ENCODE results near the gene SOCS1. TPM values are rescaled to one million over a fixed set of nuclear protein-coding genes. Genes with fewer than 3 reads are reported as not detected.

SOCS1 gene
- total and polyA plus RNA-seq, 9 of the 15 experiments (the other 6 are each of a cell fraction or from before 2014, with no cell fraction given) = 0.04 to 7.5 (median 2.3) TPM

- CTCF ChIA-PET (ENCODE audit: low intra/inter-chr PET ratio) = interaction anchor here (0.5 kb wide), 1 partner anchor 294 kb away, joined by 3 read pairs; no protein-coding TSS in a partner anchor
These were observed 3.5 kb downstream of the SOCS1 start for GRCh38 chr16:11252482-11252931.

More at GRCh38 chr16:11252482-11252931, 3.5 kb downstream of the SOCS1 start:
- WGBS (ENCODE audit: insufficient coverage, low coverage, missing lambda C conversion rate) = 72% methylated on average over 8 of the region's 8 CpGs
- H3K27me3 ChIP-seq (ENCODE audit: control insufficient read depth in 2 of 2, insufficient read depth in 2 of 2, low read length in 2 of 2) = no peaks in the 10 kb centered on the region
- peaks cover 37 to 52% of the 10 kb centered on the region in 2 experiments; a peak in 4 of 5 replicates for H3K4me1 ChIP-seq (replicated peaks in 1 of 2; ENCODE audit: control insufficient read depth in 2 of 2, insufficient read depth in 2 of 2, low read length in 2 of 2)
- BruUV-seq (replicated peaks) = no TSS peak
- intact Hi-C loops (cut with micrococcal nuclease) (loop anchor here (10.0 kb wide), 2 partner anchors 48 to 118 kb away; no protein-coding TSS in a partner anchor), in situ Hi-C loops (cut with MboI) (no loop called here)
- no peak for ATAC-seq
- TF ChIP-seq SMARCC2 (IDR thresholded peaks at IDR 0.05; ENCODE audit: low read depth) (no peak), CEBPZ (IDR thresholded peaks at IDR 0.05; ENCODE audit: borderline replicate concordance, low read depth, low read length) (no peak), BCOR (IDR thresholded peaks at IDR 0.05) (peak; percentile 18; the same call in 1 of the 2 replicates), POLR3G (IDR thresholded peaks at IDR 0.05; ENCODE audit: extremely low read depth, insufficient read length, insufficient replicate concordance) (no peak), RBM25 (IDR thresholded peaks at IDR 0.05; ENCODE audit: low read depth, low read length, severe bottlenecking) (peak; percentile 62), ZNF311 (CRISPR knock-in tag; IDR thresholded peaks at IDR 0.05) (0 out of 2 replicates have a peak, but pooled peaks have one; percentile 23)
- no peaks in the 10 kb centered on the region for H3K9me3 ChIP-seq (replicated peaks; ENCODE audit: control insufficient read depth, insufficient read depth, low read depth, low read length)
- DNase-seq (ENCODE audit: extremely low read depth in 1 of 4, low spot score in 3 of 4) = no peak
- POLR2A ChIA-PET = interaction anchor here (0.6 to 2.1 kb wide), 19 partner anchors 10 to 545 kb away, joined by 3 to 9 read pairs (median 4); no protein-coding TSS in a partner anchor
- no peak for FAIRE-seq
- no peaks in the 10 kb centered on the region for H3K9me1 ChIP-seq (ENCODE audit: control insufficient read depth, insufficient read depth, low read length)
- H4K20me1 ChIP-seq (replicated peaks; ENCODE audit: control insufficient read depth, insufficient read depth, low read length) = peaks cover 2% of the 10 kb centered on the region; the same call in 1 of the 2 replicates
- no peak overlapping the region for H2AFZ ChIP-seq (ENCODE audit: low read depth, low read length)
- H3K27ac ChIP-seq (ENCODE audit: extremely low read depth, low read depth, low read length) = no peak overlapping the region
- H3K9ac ChIP-seq (ENCODE audit: insufficient read depth in 1 of 2, low read depth in 2 of 2, low read length in 2 of 2) = no peak overlapping the region; a peak in 1 of 4 replicates
- H3K4me3 ChIP-seq = no peak overlapping the region
- H3K36me3 ChIP-seq (ENCODE audit: control insufficient read depth, insufficient read depth, low read length) = peaks cover 25% of the 10 kb centered on the region; the same call in 1 of the 3 replicates
- H3K4me2 ChIP-seq (ENCODE audit: insufficient read depth, low read length) = peak overlapping the region; percentile 35
- H3K79me2 ChIP-seq (ENCODE audit: control insufficient read depth, insufficient read depth, low read length) = peaks cover 33% of the 10 kb centered on the region

All from K562 (cell line).